Stimulated activated naive CD4-positive, alpha-beta T cell (primary cell): ENCODE data around the gene BLVRB.

Source experiments
- DNase-seq, 6 experiments: peaks; one replicate each; lab custom pipeline; 2025; lab: John Stamatoyannopoulos, UW

Gene BLVRB

DNA sequence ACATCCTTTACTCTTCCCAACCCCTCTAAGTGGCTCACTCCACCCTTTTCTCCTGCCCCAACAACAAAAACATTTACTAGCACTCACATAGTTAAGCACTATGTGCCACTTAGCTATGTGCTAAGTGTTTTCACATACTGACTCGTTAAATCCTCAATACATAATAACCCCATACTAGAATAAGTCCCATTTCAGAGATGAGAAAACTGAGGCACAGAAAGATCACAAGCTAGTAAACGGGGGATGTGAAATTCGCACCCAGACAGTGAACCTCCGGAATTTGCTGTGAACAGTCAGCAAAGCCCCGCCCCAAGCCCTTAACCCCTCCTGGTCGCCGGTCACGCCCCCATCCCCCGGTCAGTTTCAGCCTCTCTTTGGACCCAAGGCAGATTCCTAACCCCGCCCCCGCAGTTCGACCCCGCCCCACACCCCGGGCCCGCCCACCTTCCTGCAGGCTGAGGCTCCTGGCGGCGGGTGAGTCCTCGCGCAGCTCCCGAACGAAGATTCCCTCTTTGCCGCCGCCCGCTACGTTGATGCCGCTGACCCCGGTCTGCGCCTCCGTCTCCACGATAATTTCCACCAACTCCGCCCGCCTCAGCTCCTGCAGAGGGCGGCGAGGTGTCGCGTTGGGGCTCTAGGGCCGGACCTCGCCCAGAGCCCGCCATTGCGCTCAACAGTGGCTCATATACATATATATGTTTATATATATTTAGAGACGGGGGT, 62.1 kb downstream of the BLVRB start:
- peak; percentile 52 to 80 (median 74) for DNase-seq

GRCh38 chr19:40400559-40400958, 65.0 kb downstream of the BLVRB start:
- no peak for DNase-seq

GRCh38 chr19:40398417-40399131, 67.0 kb downstream of the BLVRB start:
- DNase-seq = peak; percentile 36 to 79 (median 68)
